HG03064 (cell line): ENCODE data around the gene TTLL11.
"Not testable (repeated sequence)": the region's sequence is repeated elsewhere in the genome, so short reads cannot be mapped to it uniquely, and the experiment has no call there.

Source experiments
- ATAC-seq: cut with Tn5 transposase; IDR thresholded peaks from one replicate; pipeline ENCODE4 v1.9.1; 2021; ENCODE audit warnings: low read depth; ENCODE audit not compliant: unreplicated experiment

TTLL11 gene

DNA sequence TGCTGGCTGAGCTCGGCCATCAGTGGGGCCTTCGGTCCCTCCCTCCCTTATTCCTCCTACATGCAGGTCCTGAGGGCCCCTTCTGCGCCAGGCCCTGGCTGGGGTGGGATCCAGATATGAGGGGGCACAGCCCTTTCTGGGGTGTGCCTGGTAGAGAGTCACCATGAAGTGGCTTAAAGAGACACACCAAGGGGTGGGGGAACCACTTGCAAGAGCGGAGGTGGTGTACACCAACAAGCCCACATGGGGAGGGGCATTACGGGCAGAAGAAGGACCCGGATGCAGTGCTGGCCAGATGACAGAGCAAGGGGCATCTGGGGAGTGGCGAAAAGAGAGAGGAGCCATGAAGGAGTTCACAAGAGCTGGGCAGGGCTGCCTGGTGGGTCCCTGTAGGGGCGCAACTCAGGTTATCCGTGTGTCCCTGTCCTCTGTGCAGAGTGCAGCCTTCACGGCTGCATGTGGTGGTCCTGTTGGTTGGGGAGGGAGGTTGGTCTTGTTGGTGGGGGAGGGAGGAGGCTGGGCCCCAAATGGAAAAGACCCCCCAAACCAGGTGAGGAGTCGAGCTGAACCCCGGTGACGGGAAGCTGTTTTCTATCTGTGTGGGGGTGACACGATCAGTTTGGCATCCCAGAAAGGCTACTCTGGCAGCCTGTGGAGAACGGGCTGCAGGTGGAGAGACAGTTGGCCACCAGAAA is 283.6 kb downstream of the TTLL11 start:
- ATAC-seq = no peak

DNA sequence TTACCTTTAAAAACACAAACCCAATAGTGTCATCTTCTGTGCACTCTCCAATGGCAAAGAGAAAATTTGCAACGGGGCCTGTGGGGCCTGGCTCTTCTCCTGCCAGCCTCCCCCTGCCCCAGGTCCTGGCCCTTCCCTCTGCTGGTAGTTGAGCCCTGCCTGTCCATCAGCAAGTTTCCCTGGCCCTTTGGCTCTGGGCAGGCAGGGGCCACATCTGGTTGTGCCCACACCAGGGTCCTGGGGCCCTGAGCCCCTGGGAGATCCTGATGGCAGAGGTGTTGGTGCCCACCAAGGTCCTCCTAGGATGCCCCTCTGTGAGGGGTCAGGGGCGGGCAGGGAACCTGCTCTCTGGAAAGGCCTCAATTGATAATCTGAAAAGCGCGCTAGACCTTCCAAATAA is 284.3 kb downstream of the TTLL11 start:
- no peak for ATAC-seq

DNA sequence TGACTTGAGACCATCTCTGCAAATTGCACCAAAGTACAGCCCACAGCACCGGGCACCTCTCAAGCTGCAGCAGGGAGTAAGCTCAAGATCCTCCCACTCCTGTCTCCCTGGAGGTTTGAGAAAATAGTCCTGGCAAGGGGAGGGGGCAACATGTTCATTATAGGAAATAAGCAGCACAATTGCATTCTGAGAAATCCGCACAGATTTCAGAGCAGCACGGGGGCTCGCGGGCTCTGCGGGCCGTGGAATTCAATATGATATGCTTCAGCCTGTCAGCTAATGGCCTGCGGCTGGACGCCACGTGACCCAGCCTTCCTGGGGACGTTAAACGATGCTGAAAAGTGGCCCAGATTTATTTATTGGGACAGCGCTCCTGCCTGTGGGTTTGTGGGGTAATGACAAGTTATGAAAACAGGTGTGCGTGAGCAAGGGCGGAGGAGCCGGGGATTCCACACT is 285.3 kb downstream of the TTLL11 start:
- ATAC-seq = no peak

DNA sequence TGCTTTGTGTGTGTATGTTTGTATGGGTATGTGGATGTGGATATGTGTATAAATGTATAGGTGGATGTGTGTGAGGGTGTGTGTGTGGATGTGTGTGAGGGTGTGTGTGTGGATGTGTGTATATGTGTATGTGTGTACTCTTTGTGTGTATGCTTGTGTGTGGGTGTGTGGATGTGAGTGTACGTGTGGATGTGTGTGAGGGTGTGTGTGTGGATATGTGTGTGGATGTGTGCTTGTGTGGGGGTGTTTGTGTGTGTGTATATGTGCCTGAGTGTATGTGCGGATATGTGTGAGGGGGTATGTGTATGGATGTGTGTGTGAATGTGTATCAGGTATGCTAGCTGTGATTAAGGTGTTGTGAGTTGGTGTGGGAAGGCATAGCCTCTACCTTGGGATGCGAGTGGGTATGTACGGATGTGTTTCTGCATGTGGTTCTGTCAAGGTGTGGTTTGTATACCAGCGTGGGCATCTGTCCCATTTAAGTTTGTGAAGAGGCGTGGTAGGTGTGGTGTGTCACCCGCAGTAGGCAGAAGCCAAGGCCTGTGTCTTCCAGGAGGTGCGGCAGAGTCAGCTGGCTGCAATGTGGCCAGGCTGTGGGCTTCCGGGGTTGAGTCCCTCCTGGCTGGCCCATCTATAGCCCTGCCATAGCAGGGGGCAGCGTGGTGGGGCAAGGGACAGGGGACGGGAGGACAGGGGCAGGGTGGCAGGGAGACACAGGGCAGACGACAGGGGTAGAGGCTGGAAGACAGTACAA is 285.9 kb downstream of the TTLL11 start:
- ATAC-seq = no peak

DNA sequence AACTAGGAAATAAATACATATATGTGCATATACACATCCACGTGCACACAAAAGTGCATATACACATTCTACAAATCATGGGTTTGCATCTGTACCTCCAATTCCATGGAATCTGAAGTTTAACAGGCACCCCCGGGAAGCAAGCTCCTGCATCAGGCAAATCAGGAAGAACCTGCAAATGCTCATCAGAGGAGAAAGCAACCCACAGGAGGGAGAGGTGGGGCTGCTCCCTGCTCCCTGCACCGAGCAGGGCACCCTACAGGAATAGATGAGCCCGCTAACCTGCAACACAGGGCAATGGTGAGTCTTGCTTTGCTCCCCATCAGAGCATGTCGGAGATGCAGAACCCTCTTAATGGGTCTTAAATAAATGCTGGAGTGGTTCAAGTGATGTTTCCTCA is 290.4 kb downstream of the TTLL11 start:
- ATAC-seq = no peak

DNA sequence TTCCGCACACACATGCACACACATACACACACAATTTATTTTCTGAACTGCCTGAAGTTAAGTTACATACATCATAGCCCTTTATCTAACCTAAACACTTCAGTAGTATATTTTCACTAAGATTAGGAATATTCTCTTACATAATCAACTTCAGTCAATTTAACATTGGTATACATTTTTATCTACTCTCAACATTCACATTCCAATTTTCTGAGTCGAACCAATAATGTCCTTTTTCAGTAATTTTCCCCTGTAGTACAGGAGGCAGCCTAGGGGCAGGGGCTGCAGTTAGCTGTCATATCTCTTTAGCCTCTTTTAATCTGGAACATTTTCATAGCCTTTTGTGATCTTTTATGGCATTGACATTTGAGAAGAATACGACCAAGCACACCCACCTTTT is 291.5 kb downstream of the TTLL11 start:
- ATAC-seq = no peak

DNA sequence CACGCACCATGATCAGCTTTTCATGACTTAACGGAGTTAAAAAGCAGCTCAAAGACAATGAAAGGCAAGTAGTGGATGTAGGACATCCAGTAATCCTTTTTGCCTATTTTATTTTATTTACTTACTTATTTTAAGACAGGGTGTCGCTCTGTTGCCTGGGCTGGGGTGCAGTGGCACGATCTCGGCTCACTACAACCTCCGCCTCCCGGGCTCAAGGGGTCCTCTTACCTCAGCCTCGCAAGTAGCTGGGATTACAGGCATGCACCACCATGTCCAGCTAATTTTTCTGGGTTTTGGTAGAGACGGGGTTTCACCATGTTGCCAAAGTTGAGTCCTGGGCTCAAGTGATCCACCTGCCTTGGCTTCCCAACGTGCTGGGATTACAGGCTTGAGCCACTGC is 292.7 kb downstream of the TTLL11 start:
- no peak for ATAC-seq

DNA sequence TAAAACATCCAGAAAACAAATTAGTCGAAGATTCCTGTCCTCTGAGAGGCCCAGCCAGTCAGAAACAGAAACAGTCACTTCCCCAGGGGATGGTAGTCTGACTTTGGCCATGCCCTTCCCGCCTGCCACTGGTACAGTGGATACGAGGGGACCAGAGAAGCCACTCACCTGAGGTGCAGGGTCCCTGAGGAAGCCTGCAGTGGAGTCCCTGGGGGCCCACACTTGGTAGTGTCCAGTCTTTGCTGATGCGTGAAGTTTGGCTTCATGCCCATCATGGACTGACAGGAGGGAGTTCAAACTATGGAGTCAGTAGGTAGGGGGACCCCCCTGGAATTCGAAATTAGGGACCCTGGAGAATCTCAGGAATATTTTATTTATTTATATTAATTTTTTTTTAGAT is 294.2 kb downstream of the TTLL11 start:
- ATAC-seq = no peak

DNA sequence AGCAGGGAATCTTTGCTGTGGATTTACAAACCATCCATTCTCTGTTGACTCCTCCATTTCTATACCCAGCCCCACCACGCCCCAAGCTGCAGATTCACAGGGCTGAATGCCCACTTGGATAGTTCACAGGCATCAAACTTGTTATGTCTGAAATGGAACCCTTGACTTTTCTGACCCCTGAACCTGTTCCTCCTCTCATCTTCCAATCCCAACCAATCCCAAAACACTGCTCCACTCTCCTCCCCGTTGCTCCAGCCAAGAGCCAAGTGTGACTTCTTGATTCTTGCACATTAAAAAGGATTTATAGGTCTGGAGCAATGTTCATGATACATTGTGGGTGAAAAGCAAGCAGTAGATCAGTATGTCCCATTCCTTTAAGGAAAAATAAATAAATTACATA is 296.0 kb downstream of the TTLL11 start:
- ATAC-seq = no peak

DNA sequence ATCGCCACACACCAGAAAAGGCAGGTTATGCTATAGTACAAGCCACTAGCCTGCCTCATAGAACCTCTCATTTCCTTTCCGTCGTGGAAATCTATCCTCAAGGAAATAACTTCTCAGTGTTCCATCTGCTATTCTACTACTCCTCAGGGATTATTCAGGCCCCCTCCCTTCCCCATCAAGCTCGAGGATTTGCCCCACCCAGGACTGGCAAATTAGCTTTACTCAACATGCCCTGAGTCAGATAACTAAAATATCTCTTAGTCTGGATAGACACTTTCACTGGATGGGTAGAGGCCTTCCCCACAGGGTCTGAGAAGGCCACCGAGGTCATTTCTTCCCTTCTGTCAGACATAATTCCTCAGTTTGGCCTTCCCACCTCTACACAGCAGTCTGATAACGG is 298.8 kb downstream of the TTLL11 start:
- ATAC-seq = not testable (repeated sequence)

DNA sequence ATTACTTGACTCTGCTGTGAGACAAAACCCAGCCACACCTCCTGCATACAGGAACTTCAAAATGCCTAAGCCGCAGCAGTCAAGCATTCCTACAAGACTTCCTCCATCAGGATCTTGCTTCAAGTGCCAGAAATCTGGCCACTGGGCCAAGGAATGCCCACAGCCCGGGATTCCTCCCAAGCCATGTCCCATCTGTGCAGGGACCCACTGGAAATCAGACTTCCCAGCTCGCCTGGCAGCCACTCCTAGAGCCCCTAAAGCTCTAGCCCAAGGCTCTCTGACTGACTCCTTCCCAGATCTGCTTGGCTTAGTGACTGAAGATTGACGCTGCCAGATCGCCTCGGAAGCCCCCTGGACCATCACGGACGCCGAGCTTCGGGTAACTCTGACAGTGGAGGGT is 300.6 kb downstream of the TTLL11 start:
- ATAC-seq = not testable (repeated sequence)

DNA sequence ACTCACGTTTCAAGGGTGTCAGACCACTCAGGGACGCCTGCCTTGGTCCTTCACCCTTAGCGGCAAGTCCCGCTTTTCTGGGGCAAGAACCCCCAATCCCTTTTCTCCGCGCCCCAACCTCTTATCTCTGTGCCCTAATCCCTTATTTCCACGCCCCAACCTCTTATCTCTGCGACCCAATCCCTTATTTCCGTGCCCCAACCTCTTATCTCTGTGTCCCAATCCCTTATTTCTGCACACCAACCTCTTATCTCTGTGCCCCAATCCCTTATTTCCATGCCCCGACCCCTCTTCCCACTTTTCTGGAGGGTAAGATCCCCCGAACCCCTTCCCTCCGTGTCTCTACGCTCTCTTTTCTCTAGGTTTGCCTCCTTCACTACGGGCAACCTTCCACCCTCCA is 302.3 kb downstream of the TTLL11 start:
- no peak for ATAC-seq

DNA sequence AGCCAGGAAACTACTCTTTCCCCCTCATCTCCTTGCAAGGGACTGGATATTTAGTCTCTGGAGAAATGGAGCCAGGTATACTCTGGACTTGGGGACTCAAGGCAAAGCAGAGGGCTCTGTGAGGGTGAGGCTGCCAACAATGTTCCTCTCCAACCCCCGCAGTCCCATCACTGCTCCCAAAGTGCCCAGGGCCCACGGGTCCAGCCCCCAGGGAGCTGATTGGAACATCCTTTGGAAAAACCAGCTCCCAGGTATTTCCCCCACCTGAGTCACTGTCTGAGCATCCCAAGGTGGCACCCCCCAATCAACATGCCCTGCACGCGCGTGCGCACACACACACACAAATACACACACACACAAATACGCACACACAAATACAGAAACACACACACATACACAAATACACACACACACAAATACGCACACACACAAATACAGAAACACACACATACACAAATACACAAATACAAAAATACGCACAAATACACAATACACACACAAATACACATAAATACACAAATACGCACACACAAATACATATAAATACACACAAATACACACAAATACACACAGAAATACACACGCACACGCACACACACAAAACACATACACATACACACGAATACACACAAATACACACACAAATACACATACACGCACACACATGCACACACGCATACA is 304.3 kb downstream of the TTLL11 start:
- no peak for ATAC-seq

DNA sequence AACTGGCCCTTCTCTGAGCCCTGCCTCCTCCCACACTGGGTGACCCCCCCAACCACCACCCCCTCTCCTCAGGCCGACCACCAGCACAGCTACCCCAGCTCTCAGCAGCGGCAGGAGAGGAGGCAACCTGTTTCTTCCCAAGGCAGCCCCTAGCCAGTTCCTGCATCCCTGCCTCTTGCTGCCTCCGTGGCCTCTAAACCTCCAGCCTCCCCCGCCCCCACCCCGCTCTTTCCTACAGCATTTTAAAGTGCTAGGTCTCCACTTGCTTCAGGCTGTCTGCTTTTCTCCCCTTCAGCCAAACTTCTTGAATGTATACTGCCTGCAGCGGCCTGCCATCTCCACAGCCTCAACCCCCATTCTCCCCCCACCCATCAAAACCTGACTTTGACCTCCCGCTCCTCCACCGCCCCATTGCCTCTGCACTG is 306.1 kb downstream of the TTLL11 start:
- ATAC-seq = no peak

DNA sequence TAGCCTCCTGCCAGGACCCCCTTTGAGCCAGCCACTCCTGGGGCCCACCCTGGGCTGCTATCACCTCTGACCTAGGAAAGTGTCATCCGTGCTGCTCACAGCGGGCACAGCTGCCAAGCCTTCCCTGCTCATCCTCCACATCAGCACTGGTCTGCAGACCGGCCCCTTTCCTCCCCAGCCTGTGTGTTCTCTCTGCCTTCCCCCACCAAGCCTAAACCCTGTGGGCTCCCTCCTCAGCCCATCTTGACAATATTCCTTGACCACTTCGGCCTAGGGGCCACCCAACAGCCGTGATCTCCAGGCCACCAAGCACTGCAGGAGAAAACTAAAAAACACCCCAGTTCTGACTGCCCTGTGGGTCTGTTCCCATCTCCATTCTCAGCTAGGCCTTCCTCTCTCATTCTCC is 306.6 kb downstream of the TTLL11 start:
- no peak for ATAC-seq

DNA sequence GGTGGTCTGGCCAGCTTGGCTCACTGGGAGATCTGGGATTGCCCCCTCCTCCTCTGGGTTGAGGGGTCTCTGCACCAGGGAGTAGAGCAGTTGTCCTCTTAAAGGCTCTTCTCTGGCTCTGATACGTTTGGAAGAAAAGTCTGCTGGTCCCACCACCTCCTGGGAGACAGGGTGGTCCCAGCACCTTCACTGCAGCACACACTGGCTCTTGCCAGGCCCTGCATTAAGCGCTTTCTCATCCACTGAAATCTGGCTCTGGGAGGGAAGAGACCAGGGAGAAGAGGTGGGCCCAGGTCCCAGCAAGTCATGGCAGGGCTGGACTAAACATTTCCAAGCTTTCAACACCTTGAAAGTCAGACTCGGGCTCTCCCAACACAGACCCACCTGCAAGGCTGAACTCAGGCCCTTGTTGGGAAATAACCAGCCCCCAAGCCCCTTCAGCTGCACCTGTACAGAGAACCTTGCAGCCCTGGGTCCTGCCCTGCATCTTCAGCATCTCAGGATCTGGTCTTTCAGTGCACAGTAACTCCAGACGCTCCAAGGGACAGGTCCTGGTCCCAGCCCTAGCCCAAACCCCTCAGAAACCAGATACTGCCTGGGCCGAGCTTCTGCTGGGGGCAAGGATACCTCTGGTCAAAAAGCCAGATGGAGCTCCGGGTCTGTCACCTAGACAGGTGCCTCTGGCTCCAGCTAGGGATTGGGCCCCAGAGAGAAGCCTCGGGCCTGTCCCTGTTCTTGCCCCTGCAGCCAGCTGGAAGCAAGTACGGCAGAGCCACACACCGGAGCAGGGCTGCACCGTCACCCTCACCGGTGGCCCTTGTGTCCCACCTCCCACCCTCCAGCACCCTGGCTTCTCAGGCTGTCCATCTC is 307.2 kb downstream of the TTLL11 start:
- ATAC-seq = no peak

DNA sequence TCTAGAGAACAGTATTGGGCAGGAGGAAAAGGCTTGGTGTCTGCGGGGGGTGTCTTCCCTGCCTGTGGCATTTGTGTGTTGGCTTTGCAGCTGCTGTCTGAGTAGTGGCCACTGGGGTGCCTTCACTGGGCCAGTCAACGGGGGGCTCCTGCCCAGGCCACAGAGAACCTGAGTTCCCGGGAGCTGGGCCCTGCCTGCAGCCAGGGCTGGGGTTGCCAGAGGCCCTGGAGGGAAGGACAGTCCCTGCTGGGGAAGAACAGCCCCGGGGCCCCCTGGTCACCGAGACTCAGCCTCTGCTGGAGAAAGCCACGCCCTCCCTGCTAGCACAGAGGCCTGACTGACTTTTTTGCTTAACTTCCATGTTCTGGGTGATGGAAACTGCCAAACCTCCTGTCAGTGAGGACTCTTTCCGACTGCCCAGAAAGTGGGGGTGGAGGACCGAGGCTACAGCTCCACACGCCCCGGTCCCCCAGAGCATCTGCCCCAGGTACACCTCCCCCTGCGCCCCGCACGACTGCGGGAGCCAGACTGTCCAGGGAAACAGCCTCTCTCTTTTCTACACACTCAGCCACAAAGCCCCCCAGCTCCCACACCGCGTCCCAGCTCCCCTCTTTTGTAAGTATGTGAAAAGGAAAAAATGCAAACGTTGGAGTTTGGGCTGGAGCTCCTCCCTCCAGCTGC is 308.2 kb downstream of the TTLL11 start:
- ATAC-seq = no peak

DNA sequence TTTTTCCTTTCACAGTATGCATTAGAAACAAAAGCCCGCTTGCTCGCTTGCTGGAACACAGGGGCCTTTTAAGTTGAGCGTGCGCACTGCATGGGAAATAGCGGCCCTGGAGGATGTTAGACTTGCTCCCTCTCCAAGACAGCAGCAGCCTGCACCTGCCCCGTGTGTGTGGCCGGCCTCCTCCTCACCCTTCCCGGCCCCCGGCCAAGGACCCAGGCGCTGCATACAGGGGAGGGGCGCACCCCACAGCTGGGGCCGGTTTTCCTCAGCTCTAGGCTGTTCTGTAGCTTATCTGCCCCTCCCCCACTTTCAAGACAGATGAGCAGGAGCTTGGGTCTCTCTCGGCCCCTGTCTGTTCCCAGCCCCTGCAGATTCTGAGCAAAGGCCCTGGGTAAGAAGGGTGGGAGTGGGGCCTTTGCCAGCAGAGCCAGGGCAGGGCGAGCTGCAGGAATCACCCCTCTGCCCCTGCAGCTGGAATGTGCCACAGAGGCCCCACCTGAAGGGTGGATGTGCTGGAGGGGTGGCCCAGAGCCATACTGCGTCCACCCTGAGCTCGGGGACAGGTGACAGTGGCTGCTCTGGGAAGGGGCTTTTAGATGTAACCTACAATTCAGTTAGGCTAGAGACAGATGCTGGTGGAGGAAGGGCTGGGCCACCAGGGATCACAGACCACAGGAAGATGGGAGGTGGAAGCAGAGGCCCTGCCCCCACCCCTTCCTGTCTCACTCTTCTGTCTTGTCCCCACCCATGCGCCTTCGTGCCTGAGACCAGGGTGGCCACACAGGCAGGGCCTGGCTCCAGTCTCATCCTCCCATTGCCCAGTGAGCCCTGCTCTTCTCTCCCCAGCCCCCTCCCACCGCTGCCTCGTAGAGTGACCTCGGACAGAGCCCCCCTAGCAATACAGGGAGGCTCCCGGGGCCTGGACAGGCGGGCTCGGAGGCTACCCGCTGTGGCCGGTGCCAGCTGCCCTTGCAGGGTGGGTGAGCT is 309.3 kb downstream of the TTLL11 start:
- no peak for ATAC-seq

DNA sequence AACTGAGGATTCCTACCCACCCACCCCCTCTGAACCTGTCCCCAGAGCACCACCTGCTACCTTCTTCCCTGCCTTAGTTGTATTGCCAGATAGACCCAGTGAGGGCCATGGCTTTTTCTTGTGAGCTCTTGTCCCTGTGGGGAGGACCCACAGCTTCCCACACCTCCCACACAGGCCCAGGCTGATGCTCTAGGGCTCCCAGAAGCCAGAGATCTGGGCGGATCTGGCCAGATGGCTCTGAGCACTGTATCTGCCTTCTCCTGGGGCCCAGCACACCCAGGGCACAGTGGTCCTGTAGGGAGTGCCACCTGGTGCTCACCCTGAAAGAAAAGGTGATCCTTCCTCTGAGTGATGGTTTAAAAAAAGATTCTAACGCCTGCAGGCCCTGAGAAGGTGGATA is 310.0 kb downstream of the TTLL11 start:
- no peak for ATAC-seq
